ENCODE measurements around the gene SLC25A34. TPM values are rescaled to one million over a fixed set of nuclear protein-coding genes. Genes with fewer than 3 reads are reported as not detected.

Gene SLC25A34
- total RNA-seq, 4 donors from 2014 or later = 0.38 to 1.8 (median 0.99) TPM

DNA sequence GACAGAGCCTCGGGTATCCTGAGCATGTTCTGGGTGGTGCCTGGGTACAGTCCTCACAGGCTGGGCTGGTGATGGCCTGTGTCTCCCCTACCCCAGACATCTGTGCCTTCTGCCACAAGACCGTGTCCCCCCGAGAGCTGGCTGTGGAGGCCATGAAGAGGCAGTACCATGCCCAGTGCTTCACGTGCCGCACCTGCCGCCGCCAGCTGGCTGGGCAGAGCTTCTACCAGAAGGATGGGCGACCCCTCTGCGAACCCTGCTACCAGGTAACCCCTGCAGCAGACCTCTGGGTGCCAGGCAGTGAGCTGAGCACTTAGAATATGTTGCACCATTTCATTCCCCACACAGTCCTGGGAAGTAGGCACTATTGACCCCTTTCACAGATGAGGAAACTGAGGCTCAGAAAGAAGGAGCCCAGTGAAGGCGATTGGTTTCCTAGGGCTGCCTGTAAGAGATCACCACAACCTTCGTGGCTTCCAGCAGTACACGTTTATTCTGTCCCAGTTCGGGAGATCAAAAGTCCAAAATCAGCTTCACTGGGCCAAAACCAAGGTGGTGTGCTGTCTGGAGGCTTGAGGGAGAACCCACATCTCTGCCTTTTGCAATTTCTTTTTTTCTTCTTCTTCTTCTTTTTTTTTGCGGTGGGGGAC lies 34.4 kb downstream of the SLC25A34 start:
- no peak for TF ChIP-seq POLR2A (IDR thresholded peaks at IDR 0.05)
- TF ChIP-seq, protein P1, sequence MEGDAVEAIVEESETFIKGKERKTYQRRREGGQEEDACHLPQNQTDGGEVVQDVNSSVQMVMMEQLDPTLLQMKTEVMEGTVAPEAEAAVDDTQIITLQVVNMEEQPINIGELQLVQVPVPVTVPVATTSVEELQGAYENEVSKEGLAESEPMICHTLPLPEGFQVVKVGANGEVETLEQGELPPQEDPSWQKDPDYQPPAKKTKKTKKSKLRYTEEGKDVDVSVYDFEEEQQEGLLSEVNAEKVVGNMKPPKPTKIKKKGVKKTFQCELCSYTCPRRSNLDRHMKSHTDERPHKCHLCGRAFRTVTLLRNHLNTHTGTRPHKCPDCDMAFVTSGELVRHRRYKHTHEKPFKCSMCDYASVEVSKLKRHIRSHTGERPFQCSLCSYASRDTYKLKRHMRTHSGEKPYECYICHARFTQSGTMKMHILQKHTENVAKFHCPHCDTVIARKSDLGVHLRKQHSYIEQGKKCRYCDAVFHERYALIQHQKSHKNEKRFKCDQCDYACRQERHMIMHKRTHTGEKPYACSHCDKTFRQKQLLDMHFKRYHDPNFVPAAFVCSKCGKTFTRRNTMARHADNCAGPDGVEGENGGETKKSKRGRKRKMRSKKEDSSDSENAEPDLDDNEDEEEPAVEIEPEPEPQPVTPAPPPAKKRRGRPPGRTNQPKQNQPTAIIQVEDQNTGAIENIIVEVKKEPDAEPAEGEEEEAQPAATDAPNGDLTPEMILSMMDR (IDR thresholded peaks at IDR 0.05) = no peak
- intact Hi-C loops (cut with DNase I; ENCODE audit: low total_unique reads) = no loop called here
- WGBS, 2 donors = 95% methylated on average over 14 of the region's 14 CpGs
- DNase-seq (ENCODE audit: low spot score in 2 of 2) = no peak
- no peak overlapping the region for H3K4me3 ChIP-seq (ENCODE audit: low read depth, poor library complexity, severe bottlenecking)

DNA sequence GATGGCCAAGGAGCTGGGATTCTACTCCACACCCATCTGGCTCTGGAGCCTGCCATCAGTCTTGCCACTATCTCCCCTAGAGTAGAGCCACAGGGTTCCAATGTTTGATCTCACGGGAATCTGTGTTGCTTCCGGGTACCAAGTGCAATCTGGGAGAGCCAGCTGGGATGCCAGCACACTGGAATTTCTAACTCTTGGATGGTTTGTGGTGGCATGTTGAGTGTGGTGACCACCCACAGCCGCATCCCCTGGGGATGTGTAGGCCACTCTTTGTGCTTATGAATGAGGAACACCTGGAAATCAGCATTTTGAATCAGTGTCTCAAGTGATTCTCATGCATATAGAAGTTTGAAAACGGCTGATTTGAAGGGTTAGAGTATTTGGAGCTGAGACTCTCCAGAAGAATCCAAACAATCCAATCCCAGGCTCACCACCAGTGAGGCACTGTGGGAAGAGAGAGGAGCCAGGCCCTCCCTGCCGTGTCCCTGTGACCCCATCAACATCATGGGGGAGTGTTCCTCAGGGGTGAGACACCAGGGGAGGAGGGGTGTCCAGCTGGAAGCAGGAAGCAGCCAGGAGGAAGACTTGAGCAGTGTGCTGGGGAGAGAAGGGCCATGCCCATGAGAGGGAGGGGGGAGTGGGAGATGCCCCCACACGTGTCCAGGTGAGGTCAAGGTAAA lies 35.9 kb downstream of the SLC25A34 start:
- TF ChIP-seq POLR2A (IDR thresholded peaks at IDR 0.05) = no peak
- TF ChIP-seq, protein P1 (IDR thresholded peaks at IDR 0.05) = no peak
- 74 to 86% methylated on average over 6 of the region's 6 CpGs for WGBS, 2 donors
- no peak for DNase-seq (ENCODE audit: low spot score in 2 of 2)
- no peak overlapping the region for H3K4me3 ChIP-seq (ENCODE audit: low read depth, poor library complexity, severe bottlenecking)
- intact Hi-C loops (cut with DNase I; ENCODE audit: low total_unique reads) = no loop called here

DNA sequence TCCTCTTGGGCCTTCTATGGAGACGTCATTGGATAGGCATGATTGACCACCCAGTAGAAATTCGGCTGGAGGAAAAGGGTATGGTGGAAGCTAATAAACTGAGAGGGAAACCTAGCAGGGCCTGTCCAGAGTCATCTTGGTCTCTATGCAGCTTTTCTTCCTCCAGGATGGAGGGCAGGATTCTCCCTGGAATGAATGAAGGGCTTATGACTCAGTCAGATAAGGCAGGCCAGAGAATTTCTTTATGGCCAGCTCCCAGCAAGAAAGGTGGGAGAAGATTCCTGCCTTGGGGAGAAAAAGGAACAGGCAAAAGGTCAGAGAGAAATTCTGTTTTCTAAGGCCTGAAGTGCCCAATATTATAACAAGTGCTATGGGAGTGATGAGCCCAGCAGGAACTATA lies 39.6 kb downstream of the SLC25A34 start:
- intact Hi-C loops (cut with DNase I; ENCODE audit: low total_unique reads) = no loop called here
- no peak overlapping the region for H3K4me3 ChIP-seq (ENCODE audit: low read depth, poor library complexity, severe bottlenecking)
- TF ChIP-seq, protein P1 (IDR thresholded peaks at IDR 0.05) = no peak
- TF ChIP-seq POLR2A (IDR thresholded peaks at IDR 0.05) = no peak
- WGBS, 2 donors = 84 to 87% methylated on average over 2 of the region's 2 CpGs
- DNase-seq (ENCODE audit: low spot score in 2 of 2) = no peak

DNA sequence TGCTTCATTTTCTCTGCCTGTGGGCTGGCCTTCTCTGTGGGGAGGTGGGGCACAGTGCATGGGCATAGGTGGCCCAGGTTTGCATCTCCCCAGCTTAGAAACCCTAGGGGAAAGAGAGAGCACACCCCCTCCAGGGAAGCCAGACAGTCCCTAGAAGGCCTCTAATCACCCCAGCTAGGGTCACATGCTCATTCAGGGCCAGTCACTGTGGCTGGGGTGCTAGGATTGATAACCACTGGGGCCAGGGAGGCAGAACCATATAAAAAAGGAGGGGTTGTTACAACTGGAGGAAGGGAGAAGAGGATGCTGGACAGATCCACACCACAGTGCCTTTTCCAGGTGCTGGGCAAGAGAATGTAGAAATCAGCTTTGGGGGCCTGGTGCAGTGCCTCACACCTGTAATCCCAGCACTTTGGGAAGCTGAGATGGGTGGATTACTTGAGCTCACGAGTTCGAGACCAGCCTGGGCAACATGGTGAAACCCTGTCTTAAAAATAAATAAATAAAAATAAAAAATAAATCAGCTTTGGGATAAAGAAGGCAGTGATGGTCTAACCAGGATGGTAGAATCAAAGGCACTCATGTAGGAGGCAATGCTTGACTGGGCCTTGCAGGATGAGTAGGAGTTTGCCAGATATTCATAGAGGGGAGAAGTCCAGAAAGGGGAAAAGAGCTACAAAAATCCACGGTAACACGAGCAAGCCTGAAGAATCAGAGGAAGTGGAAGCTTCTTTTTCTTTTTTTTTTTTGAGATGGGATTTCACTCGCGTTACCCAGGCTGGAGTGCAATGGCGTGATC lies 42.0 kb downstream of the SLC25A34 start:
- intact Hi-C loops (cut with DNase I; ENCODE audit: low total_unique reads) = no loop called here
- no peak overlapping the region for H3K4me3 ChIP-seq (ENCODE audit: low read depth, poor library complexity, severe bottlenecking)
- DNase-seq (ENCODE audit: low spot score in 2 of 2) = no peak
- TF ChIP-seq, protein P1 (IDR thresholded peaks at IDR 0.05) = no peak
- no peak for TF ChIP-seq POLR2A (IDR thresholded peaks at IDR 0.05)
- WGBS, 2 donors = 93 to 95% methylated on average over 7 of the region's 7 CpGs

DNA sequence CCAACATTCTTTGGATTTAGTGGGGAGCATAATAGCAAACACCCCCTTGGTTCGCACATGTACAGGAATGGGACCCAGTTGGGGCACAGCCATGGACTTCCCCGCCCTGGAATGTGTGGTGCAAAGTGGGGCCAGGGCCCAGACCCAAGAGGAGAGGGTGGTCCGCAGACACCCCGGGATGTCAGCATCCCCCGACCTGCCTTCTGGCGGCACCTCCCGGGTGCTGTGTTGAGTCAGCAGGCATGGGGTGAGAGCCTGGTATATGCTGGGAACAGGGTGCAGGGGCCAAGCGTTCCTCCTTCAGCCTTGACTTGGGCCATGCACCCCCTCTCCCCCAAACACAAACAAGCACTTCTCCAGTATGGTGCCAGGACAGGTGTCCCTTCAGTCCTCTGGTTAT lies 49.6 kb downstream of the SLC25A34 start:
- DNase-seq (ENCODE audit: low spot score in 2 of 2) = no peak
- WGBS, 2 donors = 85 to 89% methylated on average over 7 to 8 of the region's 8 CpGs

More for the DNA sequence above, 49.6 kb downstream of the SLC25A34 start:
- TF ChIP-seq, protein P1 (IDR thresholded peaks at IDR 0.05) = no peak
- no peak for TF ChIP-seq POLR2A (IDR thresholded peaks at IDR 0.05)
- H3K4me3 ChIP-seq (ENCODE audit: low read depth, poor library complexity, severe bottlenecking) = no peak overlapping the region
- intact Hi-C loops (cut with DNase I; ENCODE audit: low total_unique reads) = no loop called here

Measured in lower leg skin (tissue), 4 donors.